SJSA1 (cell line): Measurements from ENCODE around the gene CILP2. TPM values are rescaled to one million over a fixed set of nuclear protein-coding genes. Genes with fewer than 3 reads are reported as not detected.

Experiments used
- DNase-seq, 2 experiments: peaks; one replicate each; pipeline ENCODE4 v3.0.0-alpha.2; 2015 to 2020; ENCODE audit warnings: low spot score in 2 of 2, low read depth in 1 of 2
- H3K27ac ChIP-seq: fragments of 250-450 bp; sonication (Bioruptor Pico); 2 replicates; pipeline ENCODE4 v1.5.1; 2020; ENCODE audit warnings: mild to moderate bottlenecking, moderate library complexity
- H3K27me3 ChIP-seq: fragments of 250-450 bp; sonication (Bioruptor Pico); replicated peaks from 2 replicates; pipeline ENCODE4 v1.5.1; 2020; ENCODE audit warnings: mild to moderate bottlenecking, moderate library complexity
- H3K36me3 ChIP-seq: fragments of 250-450 bp; sonication (Bioruptor Pico); 2 replicates; pipeline ENCODE4 v1.5.1; 2020; ENCODE audit warnings: mild to moderate bottlenecking
- H3K4me1 ChIP-seq: fragments of 250-450 bp; sonication (Bioruptor Pico); replicated peaks from 2 replicates; pipeline ENCODE4 v1.6.1; 2021; ENCODE audit warnings: mild to moderate bottlenecking
- H3K4me3 ChIP-seq: fragments of 250-450 bp; sonication (Bioruptor Pico); 2 replicates; pipeline ENCODE4 v1.5.1; 2020; ENCODE audit warnings: mild to moderate bottlenecking
- H3K9me3 ChIP-seq: fragments of 250-450 bp; sonication (Bioruptor Pico); replicated peaks from 2 replicates; pipeline ENCODE4 v1.5.1; 2020; ENCODE audit warnings: mild to moderate bottlenecking
- total RNA-seq: library from RNA; depleted of rRNA; stranded (reverse); fragments of >200 nt; shearing (Covaris generic); gene quantifications from 2 replicates; pipeline ENCODE4 v1.2.3, GENCODE V29; 2014

CILP2 gene
- total RNA-seq, 1 experiment from 2014 or later = 0.03 TPM

DNA sequence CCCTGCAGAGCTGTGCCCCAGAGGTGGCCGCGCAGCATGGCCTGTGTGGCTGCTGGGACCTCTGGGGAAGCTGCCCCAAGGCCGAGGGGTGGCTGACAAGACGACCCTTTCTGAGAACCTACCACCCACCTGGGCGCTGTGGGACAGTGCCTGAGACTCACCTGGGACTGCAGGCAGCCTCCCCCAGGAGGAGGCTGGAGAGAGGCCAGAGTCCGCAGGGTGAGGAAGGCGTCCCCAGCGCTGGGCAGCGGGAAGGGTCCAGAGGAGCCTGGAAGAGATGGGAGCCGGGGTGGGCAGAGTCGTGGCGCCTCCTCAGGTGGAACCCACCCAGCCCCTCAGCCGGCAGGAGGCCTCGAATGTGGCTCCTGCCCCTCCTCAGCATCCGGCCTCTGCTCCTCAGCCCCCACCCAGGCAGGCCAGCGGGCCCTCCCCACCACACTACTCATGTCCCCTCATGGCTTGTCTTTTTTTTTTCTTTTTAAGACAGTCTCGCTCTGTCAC is 25.3 kb downstream of the CILP2 start:
- H3K4me3 ChIP-seq = no peak overlapping the region
- H3K4me1 ChIP-seq = no peaks in the 10 kb centered on the region
- no peaks in the 10 kb centered on the region for H3K27me3 ChIP-seq
- no peak for DNase-seq
- no peaks in the 10 kb centered on the region for H3K9me3 ChIP-seq
- no peak overlapping the region for H3K27ac ChIP-seq
- no peaks in the 10 kb centered on the region for H3K36me3 ChIP-seq

GRCh38 chr19:19566306-19566705 is 28.2 kb downstream of the CILP2 start:
- DNase-seq = no peak
- Histone ChIP-seq H3K4me3 (no peak overlapping the region), H3K27ac (no peak overlapping the region), H3K4me1 (no peaks in the 10 kb centered on the region), H3K36me3 (no peaks in the 10 kb centered on the region), H3K27me3 (no peaks in the 10 kb centered on the region), H3K9me3 (no peaks in the 10 kb centered on the region)

DNA sequence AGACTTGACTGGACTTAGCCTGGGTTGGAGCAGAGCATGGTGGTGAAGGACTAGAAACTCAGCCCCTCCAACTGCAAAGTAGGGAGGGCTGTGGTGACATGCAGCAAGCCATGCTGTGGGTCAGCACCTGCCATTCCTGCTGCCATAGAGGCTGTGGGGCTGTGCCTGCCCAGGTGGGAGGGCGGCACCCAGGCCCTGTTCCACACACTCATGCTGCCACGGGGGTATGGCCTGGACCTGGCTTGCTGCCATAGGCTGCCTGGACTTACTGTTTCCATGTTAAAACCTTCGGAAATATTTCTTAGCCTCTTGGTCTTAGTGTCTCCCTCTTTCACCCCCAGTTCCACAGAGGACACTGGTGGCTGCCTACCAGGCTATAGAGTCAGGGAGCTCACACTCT is 29.3 kb downstream of the CILP2 start:
- Histone ChIP-seq H3K4me1 (no peaks in the 10 kb centered on the region), H3K4me3 (no peak overlapping the region), H3K9me3 (no peaks in the 10 kb centered on the region), H3K27ac (no peak overlapping the region), H3K27me3 (no peaks in the 10 kb centered on the region), H3K36me3 (no peaks in the 10 kb centered on the region)
- DNase-seq = no peak

GRCh38 chr19:19568802-19569756 is 31.0 kb downstream of the CILP2 start:
- H3K9me3 ChIP-seq = no peaks in the 10 kb centered on the region
- no peaks in the 10 kb centered on the region for H3K4me1 ChIP-seq
- no peaks in the 10 kb centered on the region for H3K36me3 ChIP-seq
- no peak for DNase-seq
- H3K27me3 ChIP-seq = no peaks in the 10 kb centered on the region
- no peak overlapping the region for H3K27ac ChIP-seq
- no peak overlapping the region for H3K4me3 ChIP-seq

DNA sequence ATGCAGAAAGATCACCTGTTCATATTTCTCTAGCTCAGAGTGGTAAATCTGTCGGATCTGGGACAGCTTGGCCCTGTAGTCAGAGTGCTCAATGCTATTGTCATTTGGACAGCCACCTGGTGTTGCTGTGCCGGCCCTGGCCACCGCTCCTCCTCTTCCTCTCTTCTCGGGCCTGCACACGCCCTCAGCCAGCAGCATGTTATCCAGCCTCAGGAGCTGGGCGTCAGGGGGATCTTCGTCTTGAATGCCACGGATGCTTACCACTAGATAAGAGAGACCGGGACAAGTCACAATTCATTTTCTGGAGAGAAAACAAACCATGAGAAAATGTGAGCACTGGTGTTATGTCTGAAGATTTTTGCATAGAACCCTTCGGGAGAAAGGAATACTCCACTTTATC is 32.5 kb downstream of the CILP2 start:
- Histone ChIP-seq H3K36me3 (no peaks in the 10 kb centered on the region), H3K9me3 (no peaks in the 10 kb centered on the region), H3K27me3 (no peaks in the 10 kb centered on the region), H3K4me3 (no peak overlapping the region), H3K4me1 (no peaks in the 10 kb centered on the region), H3K27ac (no peak overlapping the region)
- DNase-seq = no peak

DNA sequence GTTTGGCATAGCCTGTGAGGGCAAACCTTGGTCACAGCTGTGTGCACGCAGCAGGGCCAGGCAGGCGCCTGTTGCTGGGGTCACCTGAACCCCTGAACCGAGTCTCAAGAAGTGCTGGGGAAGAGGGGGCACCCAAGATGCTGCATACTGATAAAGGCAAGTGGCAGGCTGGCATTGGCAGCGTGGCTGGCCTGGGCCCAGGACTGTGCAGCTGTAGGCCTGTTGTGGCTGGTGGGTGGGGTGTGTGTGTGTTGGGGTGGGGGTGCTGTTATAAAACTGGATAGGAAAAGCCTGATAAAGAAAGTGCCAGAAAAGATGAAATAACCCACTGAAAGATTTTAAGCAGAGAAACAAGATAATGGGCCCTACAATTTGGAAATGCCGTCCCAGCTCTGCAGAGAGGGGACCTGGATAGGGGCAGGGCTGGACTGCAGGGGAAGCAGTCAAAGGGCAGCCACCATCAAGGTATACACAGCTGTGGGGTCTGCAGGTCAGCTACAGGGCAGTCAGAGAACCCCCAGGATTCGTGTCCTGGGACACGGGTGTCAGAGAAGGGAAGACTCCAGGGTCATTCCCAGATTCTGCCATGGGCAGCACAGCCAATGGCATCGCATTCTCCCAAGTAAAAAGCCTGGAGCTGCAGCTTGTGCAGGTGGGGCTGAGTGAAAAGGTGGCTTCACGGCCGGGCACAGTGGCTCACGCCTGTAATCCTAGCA is 33.2 kb downstream of the CILP2 start:
- no peak for DNase-seq
- H3K27me3 ChIP-seq = no peaks in the 10 kb centered on the region
- H3K4me3 ChIP-seq = no peak overlapping the region
- H3K9me3 ChIP-seq = no peaks in the 10 kb centered on the region
- no peaks in the 10 kb centered on the region for H3K4me1 ChIP-seq
- no peaks in the 10 kb centered on the region for H3K36me3 ChIP-seq
- H3K27ac ChIP-seq = no peak overlapping the region

DNA sequence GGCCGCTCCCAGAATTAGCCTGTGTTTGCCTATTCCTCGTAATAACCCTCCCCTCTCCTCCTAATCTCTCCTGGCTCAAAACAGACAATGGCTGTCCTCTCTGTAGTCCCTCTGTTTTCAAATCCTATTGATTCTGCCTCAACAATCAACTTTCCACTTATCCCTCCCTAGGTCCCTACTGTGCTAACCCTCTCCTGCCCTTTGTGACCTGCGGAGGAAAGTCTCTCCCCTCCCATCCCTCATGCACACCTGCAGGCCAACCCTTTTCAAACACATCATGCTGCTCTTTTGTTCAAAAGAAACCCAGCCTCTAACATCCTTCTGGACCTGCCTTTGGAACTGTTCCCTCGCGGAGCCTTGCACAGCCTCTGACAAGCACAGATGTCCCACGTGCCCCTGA is 37.3 kb downstream of the CILP2 start:
- Histone ChIP-seq H3K27ac (no peak overlapping the region), H3K9me3 (no peaks in the 10 kb centered on the region), H3K4me1 (no peaks in the 10 kb centered on the region), H3K27me3 (no peaks in the 10 kb centered on the region), H3K4me3 (no peak overlapping the region), H3K36me3 (no peaks in the 10 kb centered on the region)
- no peak for DNase-seq

DNA sequence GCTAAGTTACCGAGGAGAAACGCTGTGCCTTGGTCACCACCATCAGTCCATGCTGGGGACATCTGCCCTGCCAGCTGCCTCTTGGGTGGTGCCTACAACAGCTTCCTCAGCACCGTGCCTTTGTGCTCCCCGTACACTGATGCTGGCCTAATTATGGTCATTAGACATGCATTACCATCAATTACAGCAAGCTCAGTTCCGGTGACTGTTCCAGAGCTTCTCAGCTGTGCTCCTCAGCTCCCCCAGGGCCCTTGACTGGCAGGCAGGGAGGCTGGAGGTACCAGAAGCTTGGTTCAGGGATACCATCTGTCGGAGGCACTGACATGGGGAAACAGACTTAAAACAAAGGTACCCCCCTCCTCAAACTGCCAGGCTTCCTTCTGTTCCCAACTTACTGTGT is 40.2 kb downstream of the CILP2 start:
- Histone ChIP-seq H3K4me1 (no peaks in the 10 kb centered on the region), H3K36me3 (no peaks in the 10 kb centered on the region), H3K27me3 (no peaks in the 10 kb centered on the region), H3K27ac (no peak overlapping the region), H3K4me3 (no peak overlapping the region), H3K9me3 (no peaks in the 10 kb centered on the region)
- DNase-seq = no peak

DNA sequence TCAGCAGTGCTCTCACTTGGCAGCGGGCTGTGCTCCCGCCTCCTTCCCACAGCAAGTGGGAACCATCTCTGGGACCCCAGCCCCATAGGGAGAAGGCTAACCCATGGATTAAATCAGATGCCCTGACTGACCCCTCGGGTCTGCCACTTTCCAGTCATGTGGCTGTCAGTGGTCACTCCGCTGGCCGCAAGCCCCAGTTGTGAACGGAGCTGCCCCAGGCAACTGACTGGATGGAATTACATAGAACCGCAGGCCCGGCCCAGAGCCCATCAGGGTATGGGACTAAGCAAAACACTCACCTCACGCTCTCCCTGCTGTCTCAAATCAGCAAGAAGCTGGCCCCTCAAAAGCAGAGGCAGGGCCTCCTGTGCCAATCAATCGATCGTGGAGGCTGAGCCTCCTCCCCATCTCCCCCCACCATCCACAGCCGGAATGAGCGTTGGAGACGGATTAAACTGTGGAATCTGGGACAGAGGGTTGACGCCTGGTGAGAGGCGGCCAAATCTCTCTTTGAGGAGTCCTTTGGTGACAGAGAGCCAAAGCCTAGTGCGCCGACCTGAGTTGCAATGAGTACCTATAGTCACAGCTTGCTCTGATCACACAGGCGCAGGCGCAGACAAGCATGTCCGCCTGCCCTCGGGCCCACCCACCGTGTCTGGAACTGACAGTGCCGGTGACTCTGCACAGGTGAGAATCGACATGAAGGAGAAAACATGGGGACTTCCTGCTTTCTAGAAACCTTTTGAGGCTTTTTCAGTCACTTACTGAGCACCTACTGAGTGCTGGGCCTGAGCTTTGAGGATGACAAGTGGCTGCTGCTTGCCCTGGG is 41.7 kb downstream of the CILP2 start:
- Histone ChIP-seq H3K27ac (no peak overlapping the region), H3K4me3 (no peak overlapping the region), H3K27me3 (no peaks in the 10 kb centered on the region), H3K9me3 (no peaks in the 10 kb centered on the region), H3K36me3 (no peaks in the 10 kb centered on the region), H3K4me1 (no peaks in the 10 kb centered on the region)
- DNase-seq = no peak

DNA sequence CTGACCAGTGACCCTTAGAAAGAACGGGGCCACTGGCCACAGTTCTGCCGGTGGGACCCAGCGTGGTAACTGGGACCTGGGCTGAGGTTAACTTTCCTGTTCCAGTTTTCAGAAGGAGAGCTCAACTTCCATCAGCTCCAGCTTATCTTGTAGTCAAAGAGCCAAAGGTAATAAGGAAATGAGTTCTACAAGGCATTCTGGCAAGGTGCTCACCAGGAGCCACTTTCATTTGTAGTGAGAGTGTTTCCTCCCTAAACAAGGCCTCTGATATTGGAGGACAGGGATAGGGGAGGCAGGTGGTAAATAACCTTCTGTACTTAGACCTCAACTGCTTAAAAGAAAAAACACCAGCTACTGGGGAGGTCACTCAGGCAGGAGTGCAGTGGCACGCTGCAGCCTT is 42.4 kb downstream of the CILP2 start:
- no peak overlapping the region for H3K27ac ChIP-seq
- no peaks in the 10 kb centered on the region for H3K4me1 ChIP-seq
- H3K36me3 ChIP-seq = no peaks in the 10 kb centered on the region
- no peak for DNase-seq
- H3K9me3 ChIP-seq = no peaks in the 10 kb centered on the region
- H3K4me3 ChIP-seq = no peak overlapping the region
- H3K27me3 ChIP-seq = no peaks in the 10 kb centered on the region

DNA sequence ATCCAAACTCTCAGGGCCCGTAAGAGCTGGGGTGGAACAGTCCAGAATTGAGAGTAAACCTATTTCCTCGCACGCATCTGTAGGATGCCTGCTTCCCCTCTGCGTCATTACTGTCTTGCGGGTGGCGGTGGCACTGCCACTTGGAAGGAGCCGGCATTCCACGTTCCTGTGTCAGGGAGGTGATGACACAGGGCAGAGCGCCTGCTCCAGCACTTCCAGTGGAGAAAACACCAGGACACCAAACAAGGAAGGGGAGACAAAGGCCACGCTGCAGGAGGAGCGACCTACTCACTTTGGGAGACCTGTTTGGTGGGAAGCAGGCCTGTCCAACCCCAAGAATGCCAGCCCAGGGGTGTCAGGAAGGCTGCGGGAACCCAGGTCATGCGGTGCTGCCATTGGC is 43.3 kb downstream of the CILP2 start:
- Histone ChIP-seq H3K27me3 (no peaks in the 10 kb centered on the region), H3K36me3 (no peaks in the 10 kb centered on the region), H3K27ac (no peak overlapping the region), H3K9me3 (no peaks in the 10 kb centered on the region), H3K4me1 (no peaks in the 10 kb centered on the region), H3K4me3 (no peak overlapping the region)
- no peak for DNase-seq

DNA sequence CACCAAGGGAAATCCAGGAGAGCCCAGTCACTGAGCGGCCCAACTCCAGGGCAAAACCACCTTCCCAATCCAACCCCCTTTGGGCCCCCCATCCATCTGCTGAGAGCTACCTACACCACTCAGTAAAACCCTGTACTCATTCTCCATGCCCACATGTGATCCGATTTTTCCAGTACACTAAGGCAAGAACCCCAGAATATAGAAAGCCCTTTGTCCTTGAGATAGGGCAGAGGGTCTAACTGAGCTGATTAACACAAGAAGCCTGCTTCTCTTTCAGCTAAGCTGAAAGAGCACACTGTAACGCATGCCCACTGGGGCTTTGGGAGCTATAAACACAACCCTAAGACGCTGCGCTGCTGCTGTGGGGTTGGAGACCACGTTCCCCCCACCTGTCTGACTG is 44.4 kb downstream of the CILP2 start:
- Histone ChIP-seq H3K4me1 (no peaks in the 10 kb centered on the region), H3K4me3 (no peak overlapping the region), H3K36me3 (no peaks in the 10 kb centered on the region), H3K9me3 (no peaks in the 10 kb centered on the region), H3K27me3 (no peaks in the 10 kb centered on the region), H3K27ac (no peak overlapping the region)
- no peak for DNase-seq

DNA sequence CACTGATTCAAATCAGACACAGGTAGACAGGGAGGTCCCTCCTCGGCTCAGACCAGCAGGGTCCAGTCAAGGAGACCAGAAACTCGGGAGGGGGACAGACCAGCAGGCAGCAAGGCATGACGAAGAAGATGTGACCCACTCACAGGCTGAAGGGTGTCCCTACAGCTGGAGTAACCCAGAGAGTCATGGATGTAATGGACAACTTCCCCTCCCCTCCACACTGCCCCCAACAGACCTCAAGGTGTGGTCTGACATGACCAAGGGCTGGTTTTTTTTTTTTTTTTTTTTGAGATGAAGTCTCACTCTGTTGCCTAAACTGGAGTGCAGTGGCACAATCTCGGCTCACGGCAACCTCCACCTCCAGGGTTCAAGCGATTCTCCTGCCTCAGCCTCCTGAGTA is 46.3 kb downstream of the CILP2 start:
- Histone ChIP-seq H3K4me1 (no peaks in the 10 kb centered on the region), H3K27me3 (no peaks in the 10 kb centered on the region), H3K27ac (no peak overlapping the region), H3K36me3 (no peaks in the 10 kb centered on the region), H3K9me3 (no peaks in the 10 kb centered on the region), H3K4me3 (no peak overlapping the region)
- no peak for DNase-seq
